GM18520 (cell line): ENCODE data around the gene NIF3L1.
"Not testable (repeated sequence)": the region's sequence is repeated elsewhere in the genome, so short reads cannot be mapped to it uniquely, and the experiment has no call there.

Experiments
- ATAC-seq: cut with Tn5 transposase; IDR thresholded peaks from one replicate; pipeline ENCODE4 v1.9.1; 2021; ENCODE audit not compliant: unreplicated experiment

Gene NIF3L1

GRCh38 chr2:200871151-200871550 lies 18.0 kb upstream of the NIF3L1 start:
- no peak for ATAC-seq

GRCh38 chr2:200873560-200873959 lies 15.6 kb upstream of the NIF3L1 start:
- ATAC-seq, result no peak

- no peak for ATAC-seq
Observed at GRCh38 chr2:200877443-200877842, 11.7 kb upstream of the NIF3L1 start.

GRCh38 chr2:200878289-200878880 lies 10.8 kb upstream of the NIF3L1 start:
- no peak for ATAC-seq

- not testable (repeated sequence) for ATAC-seq
Observed at GRCh38 chr2:200881715-200882249, 7.4 kb upstream of the NIF3L1 start.

GRCh38 chr2:200899482-200899881 lies 10.3 kb downstream of the NIF3L1 start:
- ATAC-seq, result no peak

GRCh38 chr2:200901459-200902072 lies 12.4 kb downstream of the NIF3L1 start:
- peak; percentile 93 for ATAC-seq

- ATAC-seq, result no peak
Observed at GRCh38 chr2:200905618-200906296, 16.6 kb downstream of the NIF3L1 start.

- ATAC-seq, result no peak
Observed at GRCh38 chr2:200909958-200910357, 20.8 kb downstream of the NIF3L1 start.

- ATAC-seq, result no peak
Observed at GRCh38 chr2:200913654-200914053, 24.5 kb downstream of the NIF3L1 start.

GRCh38 chr2:200922439-200922838 lies 33.3 kb downstream of the NIF3L1 start:
- no peak for ATAC-seq

- ATAC-seq, result no peak
Observed at GRCh38 chr2:200929334-200930249, 40.4 kb downstream of the NIF3L1 start.

GRCh38 chr2:200930947-200931626 lies 41.9 kb downstream of the NIF3L1 start:
- no peak for ATAC-seq

- ATAC-seq, result no peak
Observed at GRCh38 chr2:200939832-200940231, 50.7 kb downstream of the NIF3L1 start.

- no peak for ATAC-seq
Observed at GRCh38 chr2:200943527-200944105, 54.4 kb downstream of the NIF3L1 start.

- ATAC-seq, result no peak
Observed at GRCh38 chr2:200944467-200945394, 55.6 kb downstream of the NIF3L1 start.

GRCh38 chr2:200945395-200945729 lies 56.2 kb downstream of the NIF3L1 start:
- ATAC-seq, result no peak

GRCh38 chr2:200950378-200950777 lies 61.2 kb downstream of the NIF3L1 start:
- ATAC-seq, result no peak
